HEK293 (cell line): ENCODE data around the gene FOXK2.

Experiments used
- EGR2 ChIP-seq: fragments of 450-650 bp; formaldehyde crosslinking; IDR thresholded peaks from 2 replicates; pipeline ENCODE4 v1.5.1; 2016; ENCODE audit warnings: low read depth, missing biosample characterization, missing genetic modification characterization
- KLF9 ChIP-seq: fragments of 450-650 bp; formaldehyde crosslinking; IDR thresholded peaks from 2 replicates; pipeline ENCODE4 v1.5.1; 2016; ENCODE audit warnings: missing biosample characterization, missing genetic modification characterization, low read depth
- SP2 ChIP-seq: fragments of 450-650 bp; formaldehyde crosslinking; IDR thresholded peaks from 2 replicates; pipeline ENCODE4 v1.5.1; 2016; ENCODE audit warnings: missing biosample characterization, missing genetic modification characterization
- WT1 ChIP-seq: fragments of 450-650 bp; formaldehyde crosslinking; IDR thresholded peaks from 2 replicates; pipeline ENCODE4 v1.5.1; 2016; ENCODE audit warnings: missing biosample characterization, missing genetic modification characterization
- YY1 ChIP-seq: fragments of 450-650 bp; formaldehyde crosslinking; IDR thresholded peaks from 2 replicates; pipeline ENCODE4 v1.5.1; 2018; ENCODE audit warnings: missing biosample characterization, missing genetic modification characterization
- YY2 ChIP-seq: fragments of 450-650 bp; formaldehyde crosslinking; IDR thresholded peaks from 2 replicates; pipeline ENCODE4 v1.5.1; 2016; ENCODE audit warnings: missing biosample characterization, missing genetic modification characterization
- ZBTB7A ChIP-seq: fragments of 450-650 bp; formaldehyde crosslinking; IDR thresholded peaks from 2 replicates; pipeline ENCODE4 v1.5.1; 2016; ENCODE audit warnings: low read depth, missing biosample characterization, missing genetic modification characterization
- ZFP3 ChIP-seq: fragments of 450-650 bp; formaldehyde crosslinking; IDR thresholded peaks from 2 replicates; pipeline ENCODE4 v1.5.1; 2016; ENCODE audit warnings: low read depth, missing biosample characterization, missing genetic modification characterization
- ZFP37 ChIP-seq: fragments of 450-650 bp; formaldehyde crosslinking; IDR thresholded peaks from 2 replicates; pipeline ENCODE4 v1.5.1; 2016; ENCODE audit warnings: missing biosample characterization, missing genetic modification characterization
- ZNF223 ChIP-seq: fragments of 450-650 bp; formaldehyde crosslinking; IDR thresholded peaks from 2 replicates; pipeline ENCODE4 v1.5.1; 2016; ENCODE audit warnings: missing biosample characterization, missing genetic modification characterization
- ZNF248 ChIP-seq: fragments of 450-650 bp; formaldehyde crosslinking; IDR thresholded peaks from 2 replicates; pipeline ENCODE4 v1.5.1; 2017; ENCODE audit warnings: missing biosample characterization, missing genetic modification characterization
- ZNF292 ChIP-seq: fragments of 450-650 bp; formaldehyde crosslinking; IDR thresholded peaks from 2 replicates; pipeline ENCODE4 v1.5.1; 2016; ENCODE audit warnings: low read depth, missing biosample characterization, missing genetic modification characterization, borderline replicate concordance
- ZNF335 ChIP-seq: fragments of 450-650 bp; formaldehyde crosslinking; conservative IDR thresholded peaks from 2 replicates; pipeline ENCODE4 v1.5.1; 2016; ENCODE audit warnings: missing biosample characterization, missing genetic modification characterization
- ZNF354C ChIP-seq: fragments of 450-650 bp; formaldehyde crosslinking; IDR thresholded peaks from 2 replicates; pipeline ENCODE4 v1.5.1; 2016; ENCODE audit warnings: missing biosample characterization, missing genetic modification characterization, low read depth, borderline replicate concordance
- ZNF555 ChIP-seq: fragments of 450-650 bp; formaldehyde crosslinking; conservative IDR thresholded peaks from 2 replicates; pipeline ENCODE4 v1.5.1; 2017; ENCODE audit warnings: missing biosample characterization, mild to moderate bottlenecking, missing genetic modification characterization, inconsistent platforms
- ZNF558 ChIP-seq: fragments of 450-650 bp; formaldehyde crosslinking; IDR thresholded peaks from 2 replicates; pipeline ENCODE4 v1.5.1; 2016; ENCODE audit warnings: missing biosample characterization, missing genetic modification characterization
- ZNF571 ChIP-seq: fragments of 450-650 bp; formaldehyde crosslinking; IDR thresholded peaks from 2 replicates; pipeline ENCODE4 v1.5.0; 2017; ENCODE audit warnings: missing biosample characterization, missing genetic modification characterization
- TF ChIP-seq, protein P1 (sequence below): fragments of 450-650 bp; formaldehyde crosslinking; IDR thresholded peaks from 2 replicates; pipeline ENCODE4 v1.5.1; 2016; ENCODE audit warnings: missing biosample characterization, missing genetic modification characterization
- TF ChIP-seq, protein P2 (sequence below): fragments of 450-650 bp; formaldehyde crosslinking; IDR thresholded peaks from 2 replicates; pipeline ENCODE4 v1.5.1; 2016; ENCODE audit warnings: missing biosample characterization, missing genetic modification characterization
- TF ChIP-seq, protein P3 (sequence below): fragments of 450-650 bp; IDR thresholded peaks from 2 replicates; pipeline ENCODE4 v1.5.1; 2018; ENCODE audit warnings: missing biosample characterization, missing genetic modification characterization
- TF ChIP-seq, protein P4 (sequence below): fragments of 450-650 bp; formaldehyde crosslinking; IDR thresholded peaks from 2 replicates; pipeline ENCODE4 v1.5.1; 2017; ENCODE audit warnings: missing biosample characterization, missing genetic modification characterization
- TF ChIP-seq, protein P5 (sequence below): fragments of 450-650 bp; formaldehyde crosslinking; IDR thresholded peaks from 2 replicates; pipeline ENCODE4 v1.5.1; 2016; ENCODE audit warnings: missing biosample characterization, missing genetic modification characterization
- TF ChIP-seq, protein P6 (sequence below): fragments of 450-650 bp; formaldehyde crosslinking; IDR thresholded peaks from 2 replicates; pipeline ENCODE4 v1.5.1; 2016; ENCODE audit warnings: missing biosample characterization, missing genetic modification characterization
- TF ChIP-seq, protein P7 (sequence below): fragments of 450-650 bp; formaldehyde crosslinking; IDR thresholded peaks from 2 replicates; pipeline ENCODE4 v1.5.1; 2016; ENCODE audit warnings: missing biosample characterization, missing genetic modification characterization
- TF ChIP-seq, protein P8 (sequence below): fragments of 450-650 bp; formaldehyde crosslinking; IDR thresholded peaks from 2 replicates; pipeline ENCODE4 v1.5.1; 2016; ENCODE audit warnings: missing biosample characterization, missing genetic modification characterization

The FOXK2 gene

DNA sequence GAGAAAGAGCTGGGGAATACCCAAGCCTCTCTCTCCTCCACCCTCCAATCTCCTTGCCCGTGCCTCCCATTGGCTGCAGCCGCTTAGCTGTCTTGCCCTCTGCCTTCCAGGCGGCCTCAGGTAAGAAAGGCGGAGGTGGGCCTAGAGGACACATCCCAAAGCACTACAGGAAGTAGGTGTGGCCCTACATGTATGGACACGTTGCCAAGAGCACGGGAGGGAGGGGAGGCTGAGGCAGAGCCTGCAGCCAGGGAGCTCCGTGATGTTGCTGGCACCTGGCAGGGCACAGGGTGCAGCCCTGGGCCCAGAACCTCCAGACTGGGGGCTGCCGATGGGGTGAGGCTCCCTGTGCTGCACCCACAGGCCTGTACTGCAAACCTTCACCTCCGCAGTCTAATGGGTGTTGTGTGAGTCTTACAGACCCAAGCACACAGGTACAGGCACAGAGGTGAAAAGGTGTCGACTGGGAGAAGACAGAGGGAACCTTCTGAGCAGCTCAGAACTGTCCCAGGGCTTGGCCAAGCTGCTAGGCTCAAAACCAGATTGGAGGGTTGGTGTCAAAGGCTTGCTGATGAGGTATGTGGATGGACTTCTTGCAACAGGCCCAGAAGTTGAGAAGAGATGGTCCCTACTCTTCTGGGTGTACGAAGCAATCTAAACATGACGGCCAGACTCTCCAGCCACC lies 23.5 kb upstream of the FOXK2 start (continued):
- TF ChIP-seq, protein P1, sequence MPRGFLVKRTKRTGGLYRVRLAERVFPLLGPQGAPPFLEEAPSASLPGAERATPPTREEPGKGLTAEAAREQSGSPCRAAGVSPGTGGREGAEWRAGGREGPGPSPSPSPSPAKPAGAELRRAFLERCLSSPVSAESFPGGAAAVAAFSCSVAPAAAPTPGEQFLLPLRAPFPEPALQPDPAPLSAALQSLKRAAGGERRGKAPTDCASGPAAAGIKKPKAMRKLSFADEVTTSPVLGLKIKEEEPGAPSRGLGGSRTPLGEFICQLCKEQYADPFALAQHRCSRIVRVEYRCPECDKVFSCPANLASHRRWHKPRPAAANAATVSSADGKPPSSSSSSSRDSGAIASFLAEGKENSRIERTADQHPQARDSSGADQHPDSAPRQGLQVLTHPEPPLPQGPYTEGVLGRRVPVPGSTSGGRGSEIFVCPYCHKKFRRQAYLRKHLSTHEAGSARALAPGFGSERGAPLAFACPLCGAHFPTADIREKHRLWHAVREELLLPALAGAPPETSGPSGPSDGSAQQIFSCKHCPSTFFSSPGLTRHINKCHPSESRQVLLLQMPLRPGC (tag by site-specific recombination): no peak
- TF ChIP-seq ZNF555 (tag by site-specific recombination) (no peak), ZFP3 (tag by site-specific recombination) (no peak), YY1 (tag by site-specific recombination) (no peak), WT1 (tag by site-specific recombination) (no peak), SP2 (tag by site-specific recombination) (peak; percentile 59), ZNF248 (tag by site-specific recombination) (no peak), ZNF571 (tag by site-specific recombination) (no peak), YY2 (tag by site-specific recombination) (no peak), ZNF558 (peak; percentile 89), EGR2 (tag by site-specific recombination) (no peak), ZNF292 (no peak), ZFP37 (tag by site-specific recombination) (no peak), ZNF223 (tag by site-specific recombination) (no peak), ZNF354C (no peak), ZBTB7A (no peak), KLF9 (tag by site-specific recombination) (no peak), ZNF335 (tag by site-specific recombination) (peak; percentile 88)
- TF ChIP-seq, protein P2, sequence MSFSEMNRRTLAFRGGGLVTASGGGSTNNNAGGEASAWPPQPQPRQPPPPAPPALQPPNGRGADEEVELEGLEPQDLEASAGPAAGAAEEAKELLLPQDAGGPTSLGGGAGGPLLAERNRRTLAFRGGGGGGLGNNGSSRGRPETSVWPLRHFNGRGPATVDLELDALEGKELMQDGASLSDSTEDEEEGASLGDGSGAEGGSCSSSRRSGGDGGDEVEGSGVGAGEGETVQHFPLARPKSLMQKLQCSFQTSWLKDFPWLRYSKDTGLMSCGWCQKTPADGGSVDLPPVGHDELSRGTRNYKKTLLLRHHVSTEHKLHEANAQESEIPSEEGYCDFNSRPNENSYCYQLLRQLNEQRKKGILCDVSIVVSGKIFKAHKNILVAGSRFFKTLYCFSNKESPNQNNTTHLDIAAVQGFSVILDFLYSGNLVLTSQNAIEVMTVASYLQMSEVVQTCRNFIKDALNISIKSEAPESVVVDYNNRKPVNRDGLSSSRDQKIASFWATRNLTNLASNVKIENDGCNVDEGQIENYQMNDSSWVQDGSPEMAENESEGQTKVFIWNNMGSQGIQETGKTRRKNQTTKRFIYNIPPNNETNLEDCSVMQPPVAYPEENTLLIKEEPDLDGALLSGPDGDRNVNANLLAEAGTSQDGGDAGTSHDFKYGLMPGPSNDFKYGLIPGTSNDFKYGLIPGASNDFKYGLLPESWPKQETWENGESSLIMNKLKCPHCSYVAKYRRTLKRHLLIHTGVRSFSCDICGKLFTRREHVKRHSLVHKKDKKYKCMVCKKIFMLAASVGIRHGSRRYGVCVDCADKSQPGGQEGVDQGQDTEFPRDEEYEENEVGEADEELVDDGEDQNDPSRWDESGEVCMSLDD (tag by site-specific recombination): no peak
- TF ChIP-seq, protein P3, sequence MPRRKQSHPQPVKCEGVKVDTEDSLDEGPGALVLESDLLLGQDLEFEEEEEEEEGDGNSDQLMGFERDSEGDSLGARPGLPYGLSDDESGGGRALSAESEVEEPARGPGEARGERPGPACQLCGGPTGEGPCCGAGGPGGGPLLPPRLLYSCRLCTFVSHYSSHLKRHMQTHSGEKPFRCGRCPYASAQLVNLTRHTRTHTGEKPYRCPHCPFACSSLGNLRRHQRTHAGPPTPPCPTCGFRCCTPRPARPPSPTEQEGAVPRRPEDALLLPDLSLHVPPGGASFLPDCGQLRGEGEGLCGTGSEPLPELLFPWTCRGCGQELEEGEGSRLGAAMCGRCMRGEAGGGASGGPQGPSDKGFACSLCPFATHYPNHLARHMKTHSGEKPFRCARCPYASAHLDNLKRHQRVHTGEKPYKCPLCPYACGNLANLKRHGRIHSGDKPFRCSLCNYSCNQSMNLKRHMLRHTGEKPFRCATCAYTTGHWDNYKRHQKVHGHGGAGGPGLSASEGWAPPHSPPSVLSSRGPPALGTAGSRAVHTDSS: no peak
- TF ChIP-seq, protein P4, sequence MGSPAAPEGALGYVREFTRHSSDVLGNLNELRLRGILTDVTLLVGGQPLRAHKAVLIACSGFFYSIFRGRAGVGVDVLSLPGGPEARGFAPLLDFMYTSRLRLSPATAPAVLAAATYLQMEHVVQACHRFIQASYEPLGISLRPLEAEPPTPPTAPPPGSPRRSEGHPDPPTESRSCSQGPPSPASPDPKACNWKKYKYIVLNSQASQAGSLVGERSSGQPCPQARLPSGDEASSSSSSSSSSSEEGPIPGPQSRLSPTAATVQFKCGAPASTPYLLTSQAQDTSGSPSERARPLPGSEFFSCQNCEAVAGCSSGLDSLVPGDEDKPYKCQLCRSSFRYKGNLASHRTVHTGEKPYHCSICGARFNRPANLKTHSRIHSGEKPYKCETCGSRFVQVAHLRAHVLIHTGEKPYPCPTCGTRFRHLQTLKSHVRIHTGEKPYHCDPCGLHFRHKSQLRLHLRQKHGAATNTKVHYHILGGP (tag by site-specific recombination): no peak
- TF ChIP-seq, protein P5, sequence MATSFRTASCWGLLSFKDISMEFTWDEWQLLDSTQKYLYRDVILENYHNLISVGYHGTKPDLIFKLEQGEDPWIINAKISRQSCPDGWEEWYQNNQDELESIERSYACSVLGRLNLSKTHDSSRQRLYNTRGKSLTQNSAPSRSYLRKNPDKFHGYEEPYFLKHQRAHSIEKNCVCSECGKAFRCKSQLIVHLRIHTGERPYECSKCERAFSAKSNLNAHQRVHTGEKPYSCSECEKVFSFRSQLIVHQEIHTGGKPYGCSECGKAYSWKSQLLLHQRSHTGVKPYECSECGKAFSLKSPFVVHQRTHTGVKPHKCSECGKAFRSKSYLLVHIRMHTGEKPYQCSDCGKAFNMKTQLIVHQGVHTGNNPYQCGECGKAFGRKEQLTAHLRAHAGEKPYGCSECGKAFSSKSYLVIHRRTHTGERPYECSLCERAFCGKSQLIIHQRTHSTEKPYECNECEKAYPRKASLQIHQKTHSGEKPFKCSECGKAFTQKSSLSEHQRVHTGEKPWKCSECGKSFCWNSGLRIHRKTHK: no peak
- TF ChIP-seq, protein P6, sequence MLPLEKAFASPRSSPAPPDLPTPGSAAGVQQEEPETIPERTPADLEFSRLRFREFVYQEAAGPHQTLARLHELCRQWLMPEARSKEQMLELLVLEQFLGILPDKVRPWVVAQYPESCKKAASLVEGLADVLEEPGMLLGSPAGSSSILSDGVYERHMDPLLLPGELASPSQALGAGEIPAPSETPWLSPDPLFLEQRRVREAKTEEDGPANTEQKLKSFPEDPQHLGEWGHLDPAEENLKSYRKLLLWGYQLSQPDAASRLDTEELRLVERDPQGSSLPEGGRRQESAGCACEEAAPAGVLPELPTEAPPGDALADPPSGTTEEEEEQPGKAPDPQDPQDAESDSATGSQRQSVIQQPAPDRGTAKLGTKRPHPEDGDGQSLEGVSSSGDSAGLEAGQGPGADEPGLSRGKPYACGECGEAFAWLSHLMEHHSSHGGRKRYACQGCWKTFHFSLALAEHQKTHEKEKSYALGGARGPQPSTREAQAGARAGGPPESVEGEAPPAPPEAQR (tag by site-specific recombination): no peak
- TF ChIP-seq, protein P7, sequence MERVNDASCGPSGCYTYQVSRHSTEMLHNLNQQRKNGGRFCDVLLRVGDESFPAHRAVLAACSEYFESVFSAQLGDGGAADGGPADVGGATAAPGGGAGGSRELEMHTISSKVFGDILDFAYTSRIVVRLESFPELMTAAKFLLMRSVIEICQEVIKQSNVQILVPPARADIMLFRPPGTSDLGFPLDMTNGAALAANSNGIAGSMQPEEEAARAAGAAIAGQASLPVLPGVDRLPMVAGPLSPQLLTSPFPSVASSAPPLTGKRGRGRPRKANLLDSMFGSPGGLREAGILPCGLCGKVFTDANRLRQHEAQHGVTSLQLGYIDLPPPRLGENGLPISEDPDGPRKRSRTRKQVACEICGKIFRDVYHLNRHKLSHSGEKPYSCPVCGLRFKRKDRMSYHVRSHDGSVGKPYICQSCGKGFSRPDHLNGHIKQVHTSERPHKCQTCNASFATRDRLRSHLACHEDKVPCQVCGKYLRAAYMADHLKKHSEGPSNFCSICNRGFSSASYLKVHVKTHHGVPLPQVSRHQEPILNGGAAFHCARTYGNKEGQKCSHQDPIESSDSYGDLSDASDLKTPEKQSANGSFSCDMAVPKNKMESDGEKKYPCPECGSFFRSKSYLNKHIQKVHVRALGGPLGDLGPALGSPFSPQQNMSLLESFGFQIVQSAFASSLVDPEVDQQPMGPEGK (tag by site-specific recombination): no peak
- TF ChIP-seq, protein P8, sequence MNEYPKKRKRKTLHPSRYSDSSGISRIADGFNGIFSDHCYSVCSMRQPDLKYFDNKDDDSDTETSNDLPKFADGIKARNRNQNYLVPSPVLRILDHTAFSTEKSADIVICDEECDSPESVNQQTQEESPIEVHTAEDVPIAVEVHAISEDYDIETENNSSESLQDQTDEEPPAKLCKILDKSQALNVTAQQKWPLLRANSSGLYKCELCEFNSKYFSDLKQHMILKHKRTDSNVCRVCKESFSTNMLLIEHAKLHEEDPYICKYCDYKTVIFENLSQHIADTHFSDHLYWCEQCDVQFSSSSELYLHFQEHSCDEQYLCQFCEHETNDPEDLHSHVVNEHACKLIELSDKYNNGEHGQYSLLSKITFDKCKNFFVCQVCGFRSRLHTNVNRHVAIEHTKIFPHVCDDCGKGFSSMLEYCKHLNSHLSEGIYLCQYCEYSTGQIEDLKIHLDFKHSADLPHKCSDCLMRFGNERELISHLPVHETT (tag by site-specific recombination): no peak
